ENCODE measurements around the gene RDH8.
A peak's percentile ranks its signal among the peaks of the same experiment; 100 is the strongest.
"Not testable (repeated sequence)": the region's sequence is repeated elsewhere in the genome, so short reads cannot be mapped to it uniquely, and the experiment has no call there.

The RDH8 gene

DNA sequence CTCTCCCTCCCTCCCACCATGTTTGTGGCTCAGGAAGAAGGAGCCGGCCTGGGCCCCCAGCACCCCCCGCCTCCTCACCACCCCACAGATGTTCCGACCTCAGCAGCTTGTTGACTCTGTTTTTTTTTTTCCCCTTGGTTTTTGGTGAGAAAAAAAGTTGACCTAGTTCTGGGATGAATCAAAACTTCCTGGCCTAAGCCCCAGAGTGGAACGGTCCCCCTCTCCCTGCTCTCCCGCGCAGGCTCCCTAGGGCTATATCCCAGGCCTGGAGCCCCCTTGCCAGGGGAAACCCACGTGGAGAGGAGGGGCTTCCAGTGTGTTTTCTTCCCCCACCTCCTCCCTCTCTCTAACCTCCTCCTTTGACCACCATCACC lies 7.0 kb upstream of the RDH8 start:
- DNase-seq, result no peak

GRCh38 chr19:10006752-10007323 lies 6.4 kb upstream of the RDH8 start:
- no peak for DNase-seq

DNA sequence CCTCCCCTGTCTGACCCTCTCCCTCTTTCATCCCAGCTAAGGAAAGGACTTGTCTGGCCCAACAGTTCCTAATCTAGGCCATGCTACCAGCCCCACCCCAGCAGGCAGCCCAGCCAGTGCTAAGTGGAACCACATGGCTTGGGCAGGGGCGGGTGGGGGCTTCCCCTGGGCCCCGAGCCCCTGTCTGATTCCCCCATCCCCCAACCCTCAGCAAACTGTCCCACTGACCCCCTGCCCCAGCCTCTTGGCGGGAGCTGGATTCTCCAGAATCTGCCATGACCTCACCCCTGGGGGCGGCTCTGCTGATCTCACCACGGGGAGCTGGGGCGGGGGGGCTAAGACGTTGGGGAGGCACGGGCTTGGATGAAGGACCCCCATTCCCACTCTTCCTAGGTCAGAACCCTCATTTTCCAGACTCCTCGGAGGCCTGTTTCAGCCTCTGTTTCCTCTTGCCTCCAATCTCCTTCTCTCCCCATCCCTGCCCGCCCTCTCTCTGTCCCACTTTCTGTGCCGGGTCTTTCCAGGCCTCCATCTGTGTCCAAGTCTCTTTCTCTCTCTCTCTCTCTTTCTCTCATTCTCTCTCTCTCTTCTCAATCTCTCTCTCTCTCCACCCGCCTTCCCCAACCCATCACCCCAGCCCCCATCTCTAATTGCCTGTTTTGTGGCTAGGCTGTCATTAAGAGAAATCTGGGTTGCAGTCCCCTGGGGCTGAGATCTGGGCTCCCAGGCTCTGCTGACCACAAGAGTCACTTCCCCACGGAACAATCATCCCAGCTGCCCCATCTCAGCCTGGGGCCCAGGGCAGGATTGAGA lies 5.7 kb upstream of the RDH8 start:
- no peak for DNase-seq

DNA sequence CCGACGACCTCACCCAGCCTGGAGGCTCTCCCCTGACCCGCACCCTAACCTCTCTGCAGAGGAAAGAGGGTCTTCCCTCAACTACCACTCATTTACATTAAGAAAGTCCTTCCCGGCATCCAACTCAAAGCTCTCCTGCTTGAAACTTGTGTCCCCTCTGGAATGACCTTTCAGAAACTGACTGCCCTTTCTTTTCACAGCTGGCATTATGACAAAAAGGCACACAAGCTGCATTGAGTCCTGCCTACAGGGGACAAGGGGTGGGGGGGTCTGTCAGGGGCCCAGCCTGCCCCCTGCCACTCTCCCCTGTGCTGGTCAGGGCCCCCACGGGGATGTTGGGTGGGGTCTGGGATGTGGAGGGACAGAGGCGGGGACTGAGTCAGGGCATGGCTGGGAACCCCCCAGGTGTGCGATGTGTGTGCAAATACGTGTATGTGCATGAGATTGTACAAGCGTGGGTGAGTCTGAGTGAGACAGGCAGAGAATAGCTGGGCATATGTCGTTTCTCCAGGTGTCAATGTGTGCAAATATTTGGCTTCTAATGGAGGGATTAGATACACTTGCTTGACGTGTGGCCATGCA lies 5.0 kb upstream of the RDH8 start:
- no peak for DNase-seq

DNA sequence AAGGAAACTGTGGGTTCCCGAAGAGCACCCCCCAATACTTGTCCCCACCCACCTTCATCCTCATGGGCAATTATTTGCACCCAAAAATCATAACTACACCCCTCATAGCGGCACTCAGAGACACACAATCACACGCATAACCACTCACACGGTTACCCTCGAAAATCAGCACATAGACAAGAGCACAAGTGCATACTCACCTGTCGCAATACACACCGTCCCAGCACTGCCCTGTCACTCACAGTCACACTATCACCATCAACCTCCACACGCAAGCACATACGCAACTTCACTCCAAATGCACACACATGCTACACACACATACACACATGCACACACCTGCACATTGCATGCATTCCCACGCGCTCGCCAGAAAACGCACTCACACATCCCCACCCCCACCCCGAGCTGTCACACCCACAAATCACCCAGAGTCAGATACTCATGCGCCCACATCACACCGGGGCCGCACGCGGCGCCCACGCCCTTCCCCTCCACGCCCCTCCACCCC lies 3.5 kb upstream of the RDH8 start:
- DNase-seq, result no peak

- no peak for DNase-seq
These were observed 3.0 kb upstream of the RDH8 start, which contains the start of gene COL5A3 for GRCh38 chr19:10010247-10010691. Gene COL5A3, minus strand, starts transcription at chr19:10010504. Its CDS starts 119 bp downstream, at chr19:10010385.

DNA sequence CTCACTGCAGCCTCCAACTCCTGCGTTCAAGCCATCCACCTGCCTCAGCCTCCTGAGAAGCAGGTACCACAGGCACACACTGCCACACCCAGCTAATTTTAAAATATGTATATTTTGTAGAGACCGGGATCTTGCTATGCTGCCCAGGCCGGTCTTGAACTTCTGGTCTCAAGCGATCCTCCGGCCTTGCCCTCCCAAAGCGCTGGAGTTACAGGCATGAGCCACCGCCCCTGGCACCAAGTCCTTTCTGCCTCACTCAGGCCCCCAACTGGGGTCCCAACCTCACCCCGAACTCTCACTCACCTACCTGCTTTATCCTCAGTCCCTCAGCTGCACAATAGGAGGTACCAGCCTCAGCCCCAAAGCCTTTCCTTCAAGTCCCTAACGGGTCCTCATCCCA lies 2.3 kb upstream of the RDH8 start:
- no peak for DNase-seq

- DNase-seq, result no peak
These were observed 1.3 kb upstream of the RDH8 start for GRCh38 chr19:10011974-10012373.

DNA sequence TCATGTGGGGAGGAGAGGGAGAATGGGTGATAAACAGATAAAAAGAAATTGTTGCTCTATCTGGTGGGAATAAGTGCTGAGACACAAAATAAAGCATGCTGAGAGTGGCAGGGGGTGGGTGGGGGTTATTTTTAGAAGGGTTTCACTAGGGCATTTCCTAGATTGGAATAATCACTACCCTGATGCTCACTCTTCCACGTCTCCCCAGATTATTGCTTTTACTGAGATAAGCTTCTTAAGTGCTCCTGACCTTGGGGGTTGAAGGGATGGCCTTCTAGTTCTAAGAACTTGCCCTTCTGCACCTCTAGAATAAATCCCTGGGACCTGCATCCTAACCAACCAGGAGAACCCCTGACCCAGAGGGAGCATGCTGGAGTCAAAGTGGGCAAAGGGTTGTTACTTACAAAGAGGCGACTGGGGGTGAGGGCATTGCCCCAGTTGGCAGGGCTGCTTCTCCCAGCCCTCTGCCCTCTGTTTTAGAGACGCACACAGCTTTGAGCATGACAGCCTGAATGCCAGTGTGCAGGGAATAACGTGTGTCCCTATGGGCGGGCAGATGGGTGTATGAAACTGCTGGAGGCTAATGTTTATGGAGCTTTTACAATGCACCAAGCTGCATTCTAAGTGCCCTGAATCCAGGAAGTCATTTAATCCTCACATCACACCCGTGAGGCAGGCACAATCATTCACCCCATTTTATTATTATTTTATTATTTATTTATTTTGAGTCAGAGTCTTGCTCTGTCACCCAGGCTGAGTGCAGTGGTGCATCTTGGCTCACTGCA lies 743 bp downstream of the RDH8 start:
- no peak for DNase-seq

DNA sequence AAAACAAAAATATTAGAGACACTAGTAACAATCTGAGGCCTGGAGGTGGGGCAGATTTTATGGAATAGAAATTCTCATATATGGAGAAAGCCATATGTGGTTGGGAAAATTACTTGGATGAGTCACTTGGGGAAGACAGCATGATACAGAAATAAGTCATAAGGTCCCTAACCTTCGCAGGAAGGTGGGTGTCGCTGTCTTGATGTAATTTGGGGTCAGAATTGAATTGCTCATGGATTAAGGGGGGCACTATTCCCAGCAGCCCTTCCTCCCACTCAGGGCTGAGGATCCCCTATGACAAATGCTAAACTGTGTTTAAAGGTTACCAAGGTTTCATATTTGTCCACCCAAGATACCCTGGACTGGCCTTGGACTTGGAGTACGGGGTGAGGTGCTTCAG lies 5.0 kb downstream of the RDH8 start:
- no peak for DNase-seq

- DNase-seq, result no peak
These were observed 5.5 kb downstream of the RDH8 start for GRCh38 chr19:10018786-10019185.

GRCh38 chr19:10019246-10019645 lies 6.0 kb downstream of the RDH8 start:
- DNase-seq, result no peak

GRCh38 chr19:10020851-10021250 lies 7.6 kb downstream of the RDH8 start:
- no peak for DNase-seq

DNA sequence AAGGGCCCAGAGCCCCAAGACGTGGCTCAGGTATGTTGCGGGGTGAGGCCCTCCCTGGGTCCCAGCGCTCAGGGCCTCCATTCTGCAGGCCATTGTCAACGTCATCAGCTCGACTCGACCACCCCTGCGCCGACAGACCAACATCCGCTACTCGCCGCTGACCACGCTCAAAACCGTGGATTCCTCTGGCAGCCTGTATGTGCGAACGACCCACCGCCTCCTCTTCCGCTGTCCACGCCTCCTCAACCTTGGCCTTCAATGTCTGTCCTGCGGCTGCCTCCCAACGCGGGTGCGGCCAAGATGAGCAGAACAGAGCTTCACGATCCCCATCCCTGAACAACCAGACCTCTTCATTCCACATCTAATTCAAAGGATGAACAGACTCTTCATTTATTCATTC lies 8.2 kb downstream of the RDH8 start:
- no peak for DNase-seq

- DNase-seq, result no peak
These were observed 8.6 kb downstream of the RDH8 start for GRCh38 chr19:10021863-10022262.

GRCh38 chr19:10023096-10023495 lies 9.8 kb downstream of the RDH8 start:
- not testable (repeated sequence) for DNase-seq

- DNase-seq, result no peak
These were observed 13.5 kb downstream of the RDH8 start for GRCh38 chr19:10026744-10027143.

DNA sequence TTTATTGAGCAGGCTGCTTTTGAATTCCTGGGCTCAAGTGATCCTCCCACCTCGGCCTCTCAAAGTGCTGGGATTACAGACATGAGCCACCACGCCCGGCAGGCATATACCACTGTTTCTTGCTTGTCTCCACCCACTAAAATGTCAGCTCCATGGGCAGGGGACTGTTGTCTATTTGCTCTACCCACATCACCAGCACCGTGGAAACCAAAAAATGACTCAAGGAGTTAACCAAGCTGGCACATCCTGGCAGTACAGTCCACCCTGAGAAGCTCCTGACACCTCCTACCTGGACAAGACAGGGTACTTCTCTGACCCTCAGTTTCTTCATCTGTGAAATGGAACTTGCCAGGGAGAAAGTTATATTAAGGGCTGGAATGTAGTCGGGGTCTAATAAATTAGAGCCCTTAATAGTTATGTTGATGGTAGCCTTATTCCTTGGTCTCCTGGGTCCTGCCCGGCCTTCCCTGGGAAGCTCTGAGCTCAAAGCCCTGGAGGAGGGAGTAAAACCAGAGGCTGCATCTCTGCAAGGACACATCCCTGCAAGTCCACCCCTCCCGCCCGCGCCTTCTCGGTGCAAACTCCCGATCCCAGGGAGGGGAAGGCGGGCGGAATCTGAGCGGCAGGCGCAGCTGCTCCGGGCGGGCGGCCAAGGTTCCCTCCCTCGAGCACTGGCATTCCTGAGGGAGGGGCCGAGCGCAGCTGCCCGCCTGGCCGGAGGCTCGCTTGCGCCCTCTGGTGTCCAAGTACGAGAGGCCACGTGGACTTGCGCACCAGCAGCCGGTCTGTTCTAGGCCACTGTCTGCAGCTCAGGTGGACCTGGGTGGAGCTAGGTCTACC lies 14.1 kb downstream of the RDH8 start:
- DNase-seq, result peak; percentile 41

- no peak for DNase-seq
These were observed 20.3 kb downstream of the RDH8 start for GRCh38 chr19:10033614-10034013.

DNA sequence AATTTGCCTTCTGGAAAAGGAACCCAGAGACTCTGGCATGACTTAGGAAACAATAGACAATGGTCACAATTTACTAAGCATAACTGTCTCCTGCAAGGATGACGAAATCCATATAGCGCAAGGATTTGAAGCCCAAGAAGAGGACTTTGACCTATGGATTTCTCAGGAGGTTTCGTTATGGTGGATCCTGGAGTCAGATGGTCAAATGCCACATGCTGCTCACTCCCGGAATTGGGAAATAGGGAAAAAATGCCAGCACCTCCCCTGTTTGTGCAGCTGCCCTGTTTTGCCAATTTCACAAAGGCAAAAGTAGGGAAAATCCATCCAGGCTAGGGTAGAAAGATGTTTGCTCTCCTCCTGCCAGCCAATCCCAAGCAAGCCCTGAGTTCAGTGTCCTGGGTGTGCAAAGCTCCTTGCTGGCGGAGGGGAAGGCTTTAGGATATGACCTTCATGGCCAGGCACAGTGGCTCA lies 23.4 kb downstream of the RDH8 start:
- no peak for DNase-seq

- DNase-seq, result no peak
These were observed 24.1 kb downstream of the RDH8 start for GRCh38 chr19:10037367-10037766.

GRCh38 chr19:10037809-10038208 lies 24.5 kb downstream of the RDH8 start:
- DNase-seq, result no peak

All from NCI-H526 treated with DMSO at 0.1 percent for 48 hours (cell line).